ENCODE data around the gene HAT1.

- TF ChIP-seq, protein P1, sequence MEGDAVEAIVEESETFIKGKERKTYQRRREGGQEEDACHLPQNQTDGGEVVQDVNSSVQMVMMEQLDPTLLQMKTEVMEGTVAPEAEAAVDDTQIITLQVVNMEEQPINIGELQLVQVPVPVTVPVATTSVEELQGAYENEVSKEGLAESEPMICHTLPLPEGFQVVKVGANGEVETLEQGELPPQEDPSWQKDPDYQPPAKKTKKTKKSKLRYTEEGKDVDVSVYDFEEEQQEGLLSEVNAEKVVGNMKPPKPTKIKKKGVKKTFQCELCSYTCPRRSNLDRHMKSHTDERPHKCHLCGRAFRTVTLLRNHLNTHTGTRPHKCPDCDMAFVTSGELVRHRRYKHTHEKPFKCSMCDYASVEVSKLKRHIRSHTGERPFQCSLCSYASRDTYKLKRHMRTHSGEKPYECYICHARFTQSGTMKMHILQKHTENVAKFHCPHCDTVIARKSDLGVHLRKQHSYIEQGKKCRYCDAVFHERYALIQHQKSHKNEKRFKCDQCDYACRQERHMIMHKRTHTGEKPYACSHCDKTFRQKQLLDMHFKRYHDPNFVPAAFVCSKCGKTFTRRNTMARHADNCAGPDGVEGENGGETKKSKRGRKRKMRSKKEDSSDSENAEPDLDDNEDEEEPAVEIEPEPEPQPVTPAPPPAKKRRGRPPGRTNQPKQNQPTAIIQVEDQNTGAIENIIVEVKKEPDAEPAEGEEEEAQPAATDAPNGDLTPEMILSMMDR (conservative IDR thresholded peaks at IDR 0.05; ENCODE audit: low read length): no peak
- no peak for TF ChIP-seq EZH2phosphoT487 (IDR thresholded peaks at IDR 0.05; ENCODE audit: borderline replicate concordance)
These were observed 27.7 kb upstream of the HAT1 start for GRCh38 chr2:171894612-171894947.

Measured in Loucy (cell line).